ENCODE measurements around the gene FAM168A.

GRCh38 chr11:73570415-73571114, 27.3 kb downstream of the FAM168A start:
- TF ChIP-seq POLR2AphosphoS5 (IDR thresholded peaks at IDR 0.05; ENCODE audit: low read depth, low read length), result no peak
- no peak for TF ChIP-seq POLR2A (IDR thresholded peaks at IDR 0.05; ENCODE audit: control extremely low read depth in 1 of 2, low read depth in 2 of 2, low read length in 2 of 2)
- TF ChIP-seq RAD21 (IDR thresholded peaks at IDR 0.05 in 1 of 2, conservative IDR thresholded peaks at IDR 0.05 in 1 of 2; ENCODE audit: low read depth in 2 of 2, low read length in 2 of 2), result no peak
- TF ChIP-seq CTCF (IDR thresholded peaks at IDR 0.05; ENCODE audit: control extremely low read depth in 1 of 3, insufficient read depth in 1 of 3, low read depth in 1 of 3, low read length in 3 of 3), result no peak
- no peak for TF ChIP-seq ZNF274 (IDR thresholded peaks at IDR 0.05; ENCODE audit: borderline replicate concordance, extremely low read depth, low read length)
- TF ChIP-seq EP300 (IDR thresholded peaks at IDR 0.05; ENCODE audit: borderline replicate concordance in 1 of 2, low read depth in 2 of 2, low read length in 2 of 2), result no peak
- no peak for TF ChIP-seq MAX (IDR thresholded peaks at IDR 0.05)
- no peak for TF ChIP-seq PHF8 (conservative IDR thresholded peaks at IDR 0.05; ENCODE audit: low read depth, low read length)
- TF ChIP-seq JUN (IDR thresholded peaks at IDR 0.05; ENCODE audit: low read depth, low read length), result no peak

All from H1 (cell line).